Measurements from ENCODE around the gene ANGPTL7.
"Not testable (repeated sequence)": the region's sequence is repeated elsewhere in the genome, so short reads cannot be mapped to it uniquely, and the experiment has no call there.

ANGPTL7 gene

GRCh38 chr1:11170102-11170501, 19.1 kb upstream of the ANGPTL7 start:
- no peak for DNase-seq

- no peak for DNase-seq
Observed at GRCh38 chr1:11174261-11174942, 14.8 kb upstream of the ANGPTL7 start.

- no peak for DNase-seq
Observed at GRCh38 chr1:11175461-11175860, 13.7 kb upstream of the ANGPTL7 start.

GRCh38 chr1:11176081-11176706, 13.0 kb upstream of the ANGPTL7 start:
- DNase-seq, result no peak

- DNase-seq, result no peak
Observed at GRCh38 chr1:11178021-11179015, 10.8 kb upstream of the ANGPTL7 start.

- no peak for DNase-seq
Observed at GRCh38 chr1:11179125-11179524, 10.0 kb upstream of the ANGPTL7 start.

GRCh38 chr1:11179749-11180148, 9.4 kb upstream of the ANGPTL7 start:
- DNase-seq, result not testable (repeated sequence)

- no peak for DNase-seq
Observed at GRCh38 chr1:11180342-11180744, 8.8 kb upstream of the ANGPTL7 start.

- DNase-seq, result no peak
Observed at GRCh38 chr1:11182884-11183283, 6.3 kb upstream of the ANGPTL7 start.

GRCh38 chr1:11184973-11185372, 4.2 kb upstream of the ANGPTL7 start:
- DNase-seq, result no peak

- DNase-seq, result no peak
Observed at GRCh38 chr1:11187000-11187399, 2.2 kb upstream of the ANGPTL7 start.

- no peak for DNase-seq
Observed at GRCh38 chr1:11187494-11187893, 1.7 kb upstream of the ANGPTL7 start.

GRCh38 chr1:11187931-11188330, 1.2 kb upstream of the ANGPTL7 start:
- no peak for DNase-seq

GRCh38 chr1:11188381-11188780, 774 bp upstream of the ANGPTL7 start:
- no peak for DNase-seq

- no peak for DNase-seq
Observed at GRCh38 chr1:11193376-11193775, 4.2 kb downstream of the ANGPTL7 start.

- DNase-seq, result no peak
Observed at GRCh38 chr1:11194407-11195176, 5.4 kb downstream of the ANGPTL7 start.

- no peak for DNase-seq
Observed at GRCh38 chr1:11196945-11197344, 7.8 kb downstream of the ANGPTL7 start.

GRCh38 chr1:11197359-11197758, 8.2 kb downstream of the ANGPTL7 start:
- no peak for DNase-seq

GRCh38 chr1:11198257-11198656, 9.1 kb downstream of the ANGPTL7 start:
- no peak for DNase-seq

- peak; percentile 90 for DNase-seq
Observed at GRCh38 chr1:11198851-11199594, 9.9 kb downstream of the ANGPTL7 start.

- DNase-seq, result no peak
Observed at GRCh38 chr1:11204396-11205190, 15.4 kb downstream of the ANGPTL7 start.
